ENCODE measurements around the gene SORT1.

GRCh38 chr1:109373126-109373525 is 24.6 kb downstream of the SORT1 start:
- TF ChIP-seq RFX5 (IDR thresholded peaks at IDR 0.05; ENCODE audit: low read length), result no peak
- no peak for TF ChIP-seq CTCF (IDR thresholded peaks at IDR 0.05)
- no peak for TF ChIP-seq ZBTB33 (IDR thresholded peaks at IDR 0.05; ENCODE audit: borderline replicate concordance, low read depth)
- TF ChIP-seq POLR2AphosphoS5 (IDR thresholded peaks at IDR 0.05; ENCODE audit: low read depth, low read length), result no peak
- no peak for TF ChIP-seq REST (IDR thresholded peaks at IDR 0.05; ENCODE audit: low read depth, low read length)
- no peak for TF ChIP-seq GATA2 (CRISPR knock-in tag; IDR thresholded peaks at IDR 0.05)
- no peak for TF ChIP-seq JUND (IDR thresholded peaks at IDR 0.05)
- TF ChIP-seq TAF1 (IDR thresholded peaks at IDR 0.05; ENCODE audit: borderline replicate concordance, low read depth, low read length), result no peak
- TF ChIP-seq GABPA (IDR thresholded peaks at IDR 0.05; ENCODE audit: low read depth), result no peak
- TF ChIP-seq FOXJ3 (CRISPR knock-in tag; IDR thresholded peaks at IDR 0.05), result no peak
- no peak for TF ChIP-seq MAX (IDR thresholded peaks at IDR 0.05; ENCODE audit: low read depth)
